AG04449 (cell line): ENCODE results near the gene PRRT3.

Experiments used
- CTCF ChIA-PET: fragments of 350-600 bp; formaldehyde crosslinking; extraction: SDS; loops from one replicate; lab custom pipeline; 2021; ENCODE audit warnings: antibody characterized with exemption; lab: Yijun Ruan, JAX
- POLR2A ChIA-PET: fragments of 400-600, 350-600 bp; formaldehyde crosslinking; extraction: SDS; loops from one replicate; lab custom pipeline; 2020; ENCODE audit warnings: antibody characterized with exemption, inconsistent platforms; lab: Yijun Ruan, JAX
- DNase-seq: peaks from one replicate; pipeline ENCODE4 v3.0.0-alpha.2; 2010; ENCODE audit warnings: low read depth, low spot score
- H3K4me3 ChIP-seq: 2 replicates; pipeline ENCODE4 v1.5.1; 2011; ENCODE audit warnings: low read depth, mild to moderate bottlenecking, control low read depth, low read length
- TF ChIP-seq, protein P1 (sequence below): IDR thresholded peaks from one replicate; pipeline ENCODE4 v1.5.1; 2011; ENCODE audit warnings: mild to moderate bottlenecking, moderate library complexity, low read length, control low read depth, inconsistent platforms; ENCODE audit not compliant: insufficient read depth; ENCODE audit errors: missing control alignments

Gene PRRT3

DNA sequence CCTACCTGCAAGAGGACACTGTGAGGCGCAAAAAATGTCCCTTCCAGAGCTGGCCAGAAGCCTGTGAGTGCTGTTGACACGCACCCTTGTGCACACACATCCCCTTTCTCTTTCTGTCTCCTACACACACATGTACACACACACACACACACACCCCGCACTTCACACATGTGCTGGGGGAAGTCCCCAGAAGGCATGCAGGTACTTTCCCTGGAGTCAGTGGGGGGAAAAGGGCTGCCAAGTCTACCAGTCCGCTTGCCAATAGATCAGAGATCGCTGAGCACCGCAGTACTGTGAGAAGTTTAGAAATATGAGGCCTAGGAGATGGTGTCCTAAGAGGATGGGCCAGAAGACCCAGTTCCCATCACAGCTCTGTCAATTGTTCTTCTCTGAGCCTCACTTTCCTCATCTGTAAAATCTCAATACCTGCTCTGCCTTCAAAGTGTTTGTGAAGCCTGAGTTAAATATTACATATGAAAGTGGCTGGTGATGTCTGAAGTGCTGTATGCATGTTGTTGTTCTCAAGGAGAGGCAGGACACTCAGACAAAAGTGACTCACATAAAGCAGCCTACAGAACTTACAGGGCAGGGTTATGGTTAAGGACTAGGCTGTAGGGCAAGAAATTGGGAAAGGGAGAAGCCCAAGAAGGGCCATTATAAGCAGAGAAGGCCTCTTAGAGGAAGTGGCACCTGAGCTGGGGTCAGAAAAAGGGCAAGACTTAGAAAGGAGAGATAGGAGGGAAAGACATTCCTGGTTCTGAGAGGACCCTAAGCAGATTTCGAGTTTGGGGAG lies 42.8 kb downstream of the PRRT3 start:
- ChIA-PET POLR2A (no interaction called here), CTCF (interaction anchor here (1.3 to 2.5 kb wide), 2 partner anchors 37 to 61 kb away, joined by 4 to 9 read pairs; no protein-coding TSS in a partner anchor)
- TF ChIP-seq, protein P1, sequence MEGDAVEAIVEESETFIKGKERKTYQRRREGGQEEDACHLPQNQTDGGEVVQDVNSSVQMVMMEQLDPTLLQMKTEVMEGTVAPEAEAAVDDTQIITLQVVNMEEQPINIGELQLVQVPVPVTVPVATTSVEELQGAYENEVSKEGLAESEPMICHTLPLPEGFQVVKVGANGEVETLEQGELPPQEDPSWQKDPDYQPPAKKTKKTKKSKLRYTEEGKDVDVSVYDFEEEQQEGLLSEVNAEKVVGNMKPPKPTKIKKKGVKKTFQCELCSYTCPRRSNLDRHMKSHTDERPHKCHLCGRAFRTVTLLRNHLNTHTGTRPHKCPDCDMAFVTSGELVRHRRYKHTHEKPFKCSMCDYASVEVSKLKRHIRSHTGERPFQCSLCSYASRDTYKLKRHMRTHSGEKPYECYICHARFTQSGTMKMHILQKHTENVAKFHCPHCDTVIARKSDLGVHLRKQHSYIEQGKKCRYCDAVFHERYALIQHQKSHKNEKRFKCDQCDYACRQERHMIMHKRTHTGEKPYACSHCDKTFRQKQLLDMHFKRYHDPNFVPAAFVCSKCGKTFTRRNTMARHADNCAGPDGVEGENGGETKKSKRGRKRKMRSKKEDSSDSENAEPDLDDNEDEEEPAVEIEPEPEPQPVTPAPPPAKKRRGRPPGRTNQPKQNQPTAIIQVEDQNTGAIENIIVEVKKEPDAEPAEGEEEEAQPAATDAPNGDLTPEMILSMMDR = no peak
- no peak overlapping the region for H3K4me3 ChIP-seq
- DNase-seq = no peak

DNA sequence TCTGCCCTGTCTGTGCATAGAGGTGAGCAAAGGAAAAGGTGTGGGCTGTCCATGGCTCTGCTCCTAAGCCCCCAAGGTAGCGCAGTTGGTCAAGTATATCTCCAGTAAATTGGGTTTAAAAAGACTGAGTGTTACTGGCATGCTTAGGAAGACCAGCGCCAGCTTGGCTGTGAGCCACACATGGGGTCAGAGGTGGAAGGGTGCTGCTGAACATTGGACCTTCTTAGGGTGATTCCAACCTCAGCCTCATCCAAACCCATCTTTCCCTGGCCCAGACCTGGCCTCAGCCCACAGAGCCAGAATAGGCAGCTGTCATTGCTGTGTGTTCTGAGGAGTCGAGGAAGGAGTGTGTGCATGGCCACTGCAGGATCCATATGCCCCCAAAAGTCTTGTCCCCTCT lies 43.9 kb downstream of the PRRT3 start:
- DNase-seq = no peak
- no peak overlapping the region for H3K4me3 ChIP-seq
- TF ChIP-seq, protein P1 = no peak
- POLR2A ChIA-PET = interaction anchor here (1.2 kb wide), 1 partner anchor 24 kb away, joined by 3 read pairs; no protein-coding TSS in a partner anchor
- CTCF ChIA-PET = interaction anchor here (0.8 to 1.8 kb wide), 4 partner anchors 23 to 83 kb away, joined by 3 to 10 read pairs (median 4); no protein-coding TSS in a partner anchor

DNA sequence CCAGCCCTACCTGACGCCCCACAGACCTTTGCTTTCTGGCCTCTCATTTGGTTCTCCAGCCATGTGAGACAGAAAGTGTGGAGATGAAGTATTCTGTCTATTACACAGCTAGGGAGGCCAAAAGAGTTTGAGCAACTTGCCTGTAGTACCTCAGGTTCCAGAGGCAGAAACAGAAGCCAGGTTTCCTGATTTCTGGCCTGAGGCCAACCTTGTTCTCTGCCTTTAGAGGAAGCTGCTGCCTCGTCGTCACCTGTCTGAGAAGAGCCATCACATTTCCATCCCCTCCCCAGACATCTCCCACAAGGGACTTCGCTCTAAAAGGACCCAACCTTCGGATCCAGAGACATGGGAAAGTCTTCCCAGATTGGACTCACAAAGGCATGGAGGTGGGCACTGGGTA lies 45.7 kb downstream of the PRRT3 start:
- TF ChIP-seq, protein P1 = no peak
- ChIA-PET CTCF (no interaction called here), POLR2A (no interaction called here)
- DNase-seq = no peak
- no peak overlapping the region for H3K4me3 ChIP-seq

DNA sequence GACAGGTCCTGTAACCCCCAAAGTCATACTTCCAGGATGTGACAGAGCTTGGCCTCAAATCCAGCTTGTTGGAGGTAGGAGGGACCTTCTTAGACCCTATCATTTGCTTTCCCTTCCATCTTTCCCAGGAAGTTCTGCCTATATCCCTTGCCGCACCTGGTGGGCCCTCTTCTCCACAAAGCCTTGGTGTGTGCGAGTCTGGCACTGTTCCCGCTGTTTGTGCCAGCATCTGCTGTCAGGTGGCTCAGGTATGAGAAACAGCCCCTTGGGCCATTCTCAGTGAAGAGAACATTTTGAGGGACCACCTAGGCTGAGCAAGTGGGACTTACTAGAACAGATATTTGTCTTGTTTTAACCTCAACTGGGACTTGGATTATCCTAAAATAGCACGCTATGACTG lies 48.3 kb downstream of the PRRT3 start:
- TF ChIP-seq, protein P1 = no peak
- CTCF ChIA-PET = interaction anchor here (2.4 to 2.6 kb wide), 2 partner anchors 10 to 29 kb away, joined by 10 to 16 read pairs; partner anchors contain the start of gene CRELD1

DNA sequence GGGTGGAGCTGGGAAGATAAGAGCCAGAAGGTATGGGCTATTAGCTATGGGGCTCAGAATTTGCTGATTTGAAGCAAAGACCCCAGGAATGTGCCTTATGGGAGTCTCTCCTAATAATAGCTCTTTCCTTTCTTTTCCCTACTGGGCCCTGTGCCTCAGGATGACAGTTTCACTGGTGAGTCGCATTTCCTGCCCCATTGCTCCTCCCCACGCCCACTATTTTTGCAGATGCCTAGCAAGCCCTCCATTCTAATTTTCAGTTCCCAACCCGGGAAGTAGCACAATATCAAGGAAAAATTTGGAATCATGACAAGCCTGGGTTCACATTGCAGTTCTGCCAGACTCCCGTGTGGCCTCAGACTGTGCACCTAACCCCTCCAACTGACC lies 49.0 kb downstream of the PRRT3 start:
- peak overlapping the region; percentile 43; the same call in 1 of the 2 replicates for H3K4me3 ChIP-seq
- ChIA-PET CTCF (interaction anchor here (0.8 to 2.6 kb wide), 7 partner anchors 8 to 43 kb away, joined by 3 to 16 read pairs (median 5); partner anchors contain the start of genes CRELD1 and JAGN1), POLR2A (interaction anchor here (1.0 to 2.7 kb wide), 3 partner anchors 9 to 43 kb away, joined by 3 to 10 read pairs (median 5); partner anchors contain the start of gene JAGN1)
- TF ChIP-seq, protein P1 = no peak
- DNase-seq = no peak

More for the DNA sequence above, 48.3 kb downstream of the PRRT3 start:
- no peak overlapping the region for H3K4me3 ChIP-seq
- no peak for DNase-seq
- POLR2A ChIA-PET = interaction anchor here (1.7 to 2.7 kb wide), 2 partner anchors 8 to 13 kb away, joined by 5 to 10 read pairs; partner anchors contain the start of gene JAGN1
